ENCODE data around the gene SPATS2. TPM values are rescaled to one million over a fixed set of nuclear protein-coding genes. Genes with fewer than 3 reads are reported as not detected.
A peak's percentile ranks its signal among the peaks of the same experiment; 100 is the strongest.

SPATS2 gene
- total and polyA plus RNA-seq, 2 of the 4 experiments (the other 2 are of a cell fraction) = 50.6 to 63.3 TPM

- TF ChIP-seq SMC3 (IDR thresholded peaks at IDR 0.05; ENCODE audit: low read depth, low read length) = no peak
These were observed 171.5 kb downstream of the SPATS2 start, which contains the start of gene KCNH3 (continued) for GRCh38 chr12:49538510-49539403.

- Histone ChIP-seq H4K91ac (ENCODE audit: insufficient read depth, low read depth, low read length) (no peak overlapping the region), H3K9ac (ENCODE audit: low read depth, low read length) (no peak overlapping the region), H2BK5ac (ENCODE audit: low read depth, low read length, poor library complexity, severe bottlenecking) (no peak overlapping the region), H2AFZ (replicated peaks; ENCODE audit: low read length, poor library complexity) (peak overlapping the region; percentile 58), H3K36me3 (ENCODE audit: control insufficient read depth, insufficient read depth, low read length) (no peaks in the 10 kb centered on the region), H3K4me1 (ENCODE audit: control insufficient read depth, insufficient read depth, low read length) (0 out of 2 replicates have a peak, but pooled peaks cover 2% of the 10 kb centered on the region), H2BK20ac (ENCODE audit: low read depth, low read length) (no peak overlapping the region), H3K79me1 (ENCODE audit: low read depth in 1 of 2, low read length in 2 of 2) (no peaks in the 10 kb centered on the region), H3K4me3 (ENCODE audit: insufficient read depth, low read depth, low read length) (no peak overlapping the region), H2AK9ac (replicated peaks; ENCODE audit: low read depth, low read length, poor library complexity) (peak overlapping the region; percentile 72), H3K23ac (ENCODE audit: low read depth, low read length) (peak overlapping the region; percentile 85), H3K4me2 (ENCODE audit: low read depth, low read length) (no peak overlapping the region), H3K9me1 (ENCODE audit: insufficient read depth, low read length) (no peaks in the 10 kb centered on the region), H2AK5ac (ENCODE audit: low read depth, low read length) (no peak overlapping the region), H2BK120ac (ENCODE audit: low read depth, low read length) (no peak overlapping the region), H4K20me1 (ENCODE audit: insufficient read depth, low read length) (no peaks in the 10 kb centered on the region; the same call in 1 of the 2 replicates), H3K4ac (ENCODE audit: low read depth, low read length) (no peak overlapping the region), H3K9me3 (ENCODE audit: control insufficient read depth, insufficient read depth, low read length) (no peaks in the 10 kb centered on the region), H2BK15ac (ENCODE audit: low read depth, low read length) (no peak overlapping the region), H4K8ac (ENCODE audit: low read depth in 2 of 2, low read length in 2 of 2) (no peak overlapping the region), H3K27me3 (ENCODE audit: control insufficient read depth, insufficient read depth, low read length) (peaks cover 64% of the 10 kb centered on the region), H3K18ac (ENCODE audit: low read depth, low read length) (no peak overlapping the region), H3K56ac (ENCODE audit: extremely low read depth, insufficient read depth, low read length) (no peak overlapping the region), H4K5ac (ENCODE audit: low read depth, low read length) (no peak overlapping the region), H3K27ac (ENCODE audit: insufficient read depth, low read length) (no peak overlapping the region), H3K14ac (replicated peaks; ENCODE audit: low read depth, low read length) (no peak overlapping the region)
- intact Hi-C loops (cut with micrococcal nuclease) = no loop called here
- dilution Hi-C loops (cut with HindIII; ENCODE audit: low sequenced_read_pairs, unreplicated experiment) = no loop called here
- CTCF ChIA-PET = no interaction called here
- ATAC-seq (ENCODE audit: low read depth) (no peak), DNase-seq (no peak)
- no TSS peak for BruUV-seq (replicated peaks)
- WGBS, 2 experiments (ENCODE audit: extremely low coverage in 2 of 2, insufficient read length in 1 of 2) = 10% methylated on average over 22 of the region's 47 CpGs; no CpG with 5 or more reads in 1 of the 2 experiments
- POLR2A ChIA-PET (ENCODE audit: unreplicated experiment) = interaction anchor here (1.0 kb wide), 1 partner anchor 181 kb away, joined by 3 read pairs; no protein-coding TSS in a partner anchor
- in situ Hi-C loops (cut with MboI; ENCODE audit: low sequenced_read_pairs) = no loop called here
- TF ChIP-seq CTCF (conservative IDR thresholded peaks at IDR 0.05; ENCODE audit: low read depth, low read length) (no peak), USF2 (IDR thresholded peaks at IDR 0.05; ENCODE audit: low read depth, low read length) (no peak), SMC3 (IDR thresholded peaks at IDR 0.05; ENCODE audit: low read depth, low read length) (no peak), MAFK (IDR thresholded peaks at IDR 0.05; ENCODE audit: low read depth, low read length) (no peak), MXI1 (IDR thresholded peaks at IDR 0.05; ENCODE audit: borderline replicate concordance, low read depth, low read length) (no peak), NFE2L2 (IDR thresholded peaks at IDR 0.05; ENCODE audit: low read depth, low read length) (no peak), FOS (IDR thresholded peaks at IDR 0.05; ENCODE audit: low read depth, low read length) (no peak)
These were observed 172.4 kb downstream of the SPATS2 start for GRCh38 chr12:49539406-49540228.

Measured in IMR-90 (cell line).